HG03520 (cell line): ENCODE measurements around the gene ELFN2.

Experiments
- ATAC-seq: cut with Tn5 transposase; IDR thresholded peaks from one replicate; pipeline ENCODE4 v1.9.1; 2021; ENCODE audit warnings: mild to moderate bottlenecking, moderate library complexity; ENCODE audit not compliant: unreplicated experiment

The ELFN2 gene

GRCh38 chr22:37428649-37429586, 1.6 kb upstream of the ELFN2 start:
- ATAC-seq = no peak

DNA sequence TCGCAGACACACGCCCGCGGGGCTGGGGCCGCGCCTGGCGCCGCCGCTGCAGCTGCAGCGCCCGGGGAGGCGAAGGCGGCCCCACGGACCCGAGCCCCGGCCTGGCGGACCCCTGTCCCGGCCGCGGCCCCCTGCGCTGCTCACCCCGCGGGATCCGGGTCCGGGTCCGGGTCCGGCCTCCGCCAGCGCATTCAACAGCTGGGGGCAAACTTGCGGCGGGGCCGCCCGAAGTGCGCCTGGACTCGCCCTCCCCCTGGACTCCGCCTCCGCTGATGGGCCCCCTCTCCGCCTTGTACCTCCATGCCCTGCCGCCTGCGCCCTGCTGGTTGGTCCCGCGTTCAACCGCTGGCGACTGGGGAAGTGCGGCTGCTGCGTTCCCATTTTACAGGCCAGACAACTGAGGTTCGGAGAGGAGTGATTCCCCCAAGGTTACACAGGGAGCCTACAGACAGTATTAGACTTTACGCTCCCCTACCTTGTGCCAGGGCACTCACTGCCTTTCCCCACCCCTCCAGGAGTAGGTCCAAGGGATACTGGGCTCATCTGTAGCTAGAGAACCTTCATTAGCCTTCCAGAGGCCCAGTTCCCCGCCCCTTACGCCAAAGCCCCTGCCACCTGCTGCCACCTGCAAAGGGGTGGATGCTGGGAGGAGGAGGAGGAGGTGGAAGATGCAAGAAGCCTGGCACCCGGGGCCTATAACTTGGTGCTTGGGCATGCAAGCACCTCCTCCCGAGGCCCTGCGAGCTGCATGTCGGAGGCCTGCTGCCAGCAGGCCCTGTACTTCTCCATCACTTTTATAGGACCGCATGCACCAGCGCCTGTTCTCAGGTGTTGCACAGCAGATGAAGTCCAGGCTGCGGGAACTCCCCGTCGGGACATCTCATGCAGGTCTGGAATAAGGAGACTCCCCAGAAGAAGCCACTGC, 694 bp upstream of the ELFN2 start:
- ATAC-seq = no peak

- no peak for ATAC-seq
Observed at GRCh38 chr22:37426706-37427134, 559 bp downstream of the ELFN2 start.

DNA sequence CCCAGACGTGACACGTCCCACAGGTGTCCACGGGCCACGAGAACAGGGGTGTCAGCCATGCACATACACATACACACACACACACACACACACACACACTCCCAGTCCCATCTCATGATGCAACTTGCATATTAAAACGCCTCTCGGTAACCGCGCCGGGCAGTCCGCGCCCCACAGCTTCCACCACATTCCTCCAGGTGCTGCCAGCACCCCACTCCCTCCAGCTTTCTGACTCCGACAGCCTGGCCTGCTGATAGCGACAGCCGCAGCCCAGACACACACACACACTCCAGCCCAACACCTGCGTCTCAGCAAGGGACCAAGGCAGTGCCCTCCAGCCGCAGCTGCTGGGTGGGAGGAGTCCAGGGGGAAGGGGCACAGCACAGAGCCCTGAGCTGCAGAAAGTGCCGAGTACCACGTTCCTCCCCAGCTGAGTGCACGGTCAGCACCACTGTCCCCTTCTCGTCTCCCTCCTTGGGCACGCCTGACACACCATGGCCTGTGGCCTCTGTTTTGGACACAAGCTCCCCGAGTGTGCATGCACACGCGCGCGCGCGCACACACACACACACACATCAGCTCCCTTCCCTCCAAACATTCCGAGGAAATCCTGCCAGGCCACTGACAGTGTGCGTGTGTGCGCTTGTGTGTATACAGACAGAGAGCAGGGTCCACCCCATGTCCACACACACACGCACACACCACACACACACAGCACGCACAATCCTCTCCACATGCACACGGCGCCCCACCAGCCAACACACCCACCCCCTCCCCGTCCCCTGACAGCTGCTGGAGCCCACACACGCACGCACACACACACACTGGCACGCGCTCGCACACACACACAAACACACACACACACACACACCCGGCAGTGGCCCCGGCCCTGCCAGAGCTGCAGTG, 1.2 kb downstream of the ELFN2 start:
- ATAC-seq = no peak

DNA sequence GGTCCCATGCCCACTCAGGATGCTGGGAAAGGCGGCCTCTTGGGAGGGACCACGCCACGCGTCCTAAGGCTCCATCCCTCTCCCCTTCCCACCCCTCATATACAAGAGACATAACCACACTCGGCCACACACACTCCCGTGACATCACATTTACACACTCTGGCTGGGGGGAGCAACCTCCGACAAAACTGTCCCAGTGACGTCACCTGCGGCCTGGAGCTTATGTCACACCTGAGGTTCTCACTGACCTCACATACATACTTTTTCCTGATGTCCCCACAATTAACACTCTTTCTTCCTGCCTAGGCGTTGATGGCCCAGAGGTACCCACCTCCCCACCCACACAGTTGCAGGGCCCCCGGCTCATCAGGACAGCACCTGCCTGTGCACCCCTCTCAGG, 1.9 kb downstream of the ELFN2 start:
- ATAC-seq = no peak

GRCh38 chr22:37423283-37423682, 4.0 kb downstream of the ELFN2 start:
- no peak for ATAC-seq

- ATAC-seq = no peak
Observed at GRCh38 chr22:37421468-37421877, 5.8 kb downstream of the ELFN2 start.

- ATAC-seq = no peak
Observed at GRCh38 chr22:37420686-37421467, 6.4 kb downstream of the ELFN2 start.

- ATAC-seq = no peak
Observed at GRCh38 chr22:37419969-37420685, 7.2 kb downstream of the ELFN2 start.

- no peak for ATAC-seq
Observed at GRCh38 chr22:37419370-37419968, 7.8 kb downstream of the ELFN2 start.

GRCh38 chr22:37418627-37419369, 8.5 kb downstream of the ELFN2 start:
- no peak for ATAC-seq

DNA sequence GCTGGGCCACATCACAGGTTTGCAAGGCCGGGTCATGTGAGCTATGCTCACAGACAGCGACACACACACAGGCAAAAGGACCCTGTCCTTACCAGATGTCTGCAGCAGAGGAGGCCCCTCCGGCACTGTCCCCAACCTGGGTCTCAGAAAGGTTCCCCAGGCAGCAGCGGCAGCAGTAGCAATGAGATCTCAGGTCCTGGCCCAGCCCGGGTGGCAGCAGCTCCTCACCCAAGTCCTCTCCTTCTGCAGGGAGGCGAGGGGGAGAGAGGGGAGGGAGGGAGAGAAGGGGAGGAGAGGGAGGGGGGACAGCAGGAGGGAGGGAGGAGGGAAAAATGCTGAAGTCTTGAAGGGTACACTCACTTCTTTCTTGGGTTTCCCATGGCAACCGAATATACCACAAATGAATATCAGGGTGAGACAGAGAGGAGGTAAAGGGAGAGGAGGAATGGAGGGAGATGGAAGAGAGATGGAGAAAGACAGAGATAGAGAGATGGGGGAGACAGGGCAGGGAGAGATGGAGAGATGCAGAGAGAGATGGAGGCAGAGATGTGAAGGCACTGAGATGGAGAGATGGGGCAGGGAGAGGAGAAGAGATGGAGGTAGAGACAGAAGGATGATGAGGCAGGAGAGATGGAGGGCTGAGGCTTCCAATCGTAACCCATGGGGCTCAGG, 9.5 kb downstream of the ELFN2 start:
- ATAC-seq = no peak

DNA sequence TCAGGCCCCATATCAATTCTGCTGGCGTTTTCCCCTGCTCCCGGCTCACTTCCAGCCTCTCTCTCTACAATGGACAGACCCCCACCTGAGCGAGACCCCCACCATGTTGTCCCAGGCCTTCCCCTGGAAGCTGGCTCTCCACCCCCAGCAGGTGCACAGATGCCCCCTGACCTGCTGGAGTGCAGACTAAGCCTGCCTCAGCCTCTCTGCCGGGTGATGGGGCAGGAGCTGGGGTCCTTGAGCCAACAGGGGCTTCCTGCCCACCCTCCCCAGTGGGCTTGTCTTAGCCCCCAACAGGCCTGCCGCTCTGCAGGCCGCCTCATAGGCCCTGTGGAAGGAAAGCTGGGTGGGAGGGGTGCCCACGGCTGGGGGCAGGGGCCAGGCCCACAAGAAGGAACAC, 10.0 kb downstream of the ELFN2 start:
- no peak for ATAC-seq

- no peak for ATAC-seq
Observed at GRCh38 chr22:37416827-37417226, 10.5 kb downstream of the ELFN2 start.

GRCh38 chr22:37416389-37416788, 10.9 kb downstream of the ELFN2 start:
- no peak for ATAC-seq

DNA sequence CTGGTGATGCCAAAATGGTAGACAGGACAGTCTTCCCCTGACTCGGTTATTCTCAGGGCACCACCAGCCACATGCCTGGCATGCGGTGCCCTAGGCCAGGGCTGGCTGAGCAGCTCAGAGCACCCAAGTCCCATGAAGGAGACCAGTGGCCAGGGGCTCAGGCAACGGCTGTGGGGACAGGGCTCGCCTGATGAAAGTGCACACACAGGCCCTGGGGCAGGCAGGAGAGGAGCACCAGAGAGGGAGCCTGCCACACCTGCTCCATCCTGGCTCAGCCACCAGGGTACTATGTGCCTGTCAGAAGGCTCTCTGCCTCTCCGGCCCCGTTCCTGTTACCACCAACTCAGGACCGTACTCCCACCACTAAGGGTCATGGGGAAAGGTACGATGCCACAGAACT, 12.1 kb downstream of the ELFN2 start:
- no peak for ATAC-seq

GRCh38 chr22:37414288-37414687, 13.0 kb downstream of the ELFN2 start:
- no peak for ATAC-seq

DNA sequence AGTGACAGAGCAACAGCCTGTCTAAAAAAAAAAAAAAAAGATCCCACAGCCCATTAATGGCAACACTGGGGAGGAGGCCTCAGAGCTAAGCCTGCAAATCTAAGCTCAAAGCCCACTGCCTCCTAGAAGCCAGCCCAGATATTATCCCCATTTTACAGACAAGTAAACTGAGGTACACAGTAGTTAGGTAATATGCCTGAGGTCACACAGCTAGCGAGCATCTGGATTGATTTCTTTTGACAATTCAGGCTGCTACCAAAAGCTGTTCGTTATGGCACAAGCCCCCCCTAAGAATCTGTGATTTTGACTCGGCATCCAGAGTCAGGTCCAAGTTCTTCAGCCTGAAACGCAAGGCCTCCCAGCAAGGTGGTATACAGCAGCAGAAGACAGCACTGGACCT, 13.7 kb downstream of the ELFN2 start:
- ATAC-seq = no peak
